Left lung (tissue), 10 donors: Measurements from ENCODE around the gene HERC2. TPM values are rescaled to one million over a fixed set of nuclear protein-coding genes. Genes with fewer than 3 reads are reported as not detected.
"Not testable (repeated sequence)": the region's sequence is repeated elsewhere in the genome, so short reads cannot be mapped to it uniquely, and the experiment has no call there.

ENCODE experiments used
- ATAC-seq: fragments of 200-7000 bp; cut with Tn5 transposase; one replicate; pipeline ENCODE4 v1.9.1; 2020; ENCODE audit warnings: moderate library complexity
- DNase-seq, 4 donors: peaks; one replicate each; pipeline ENCODE4 v3.0.0-alpha.2; 2013 to 2020
- H3K27ac ChIP-seq, 2 donors: fragments of 200-600 bp; sonication (generic) in 1 of 2; one replicate each; pipeline versions ENCODE4 v1.5.0 to v1.8.0; 2020 to 2021
- H3K27me3 ChIP-seq, 2 donors: fragments of 200-600 bp; sonication (generic) in 1 of 2; one replicate each; pipeline versions ENCODE4 v1.5.0 to v1.8.0; 2020 to 2021
- H3K36me3 ChIP-seq, 2 donors: fragments of 200-600 bp; sonication (generic) in 1 of 2; one replicate each; pipeline versions ENCODE4 v1.5.0 to v1.8.0; 2020 to 2021
- H3K4me1 ChIP-seq, 2 donors: fragments of 200-600 bp; one replicate each; pipeline ENCODE4 v1.8.0; 2021
- H3K4me3 ChIP-seq, 2 donors: fragments of 200-600 bp; sonication (generic) in 1 of 2; one replicate each; pipeline versions ENCODE4 v1.5.0 to v1.8.0; 2020 to 2021; ENCODE audit warnings: mild to moderate bottlenecking in 1 of 2
- H3K9me3 ChIP-seq, 2 donors: fragments of 200-600 bp; sonication (generic) in 1 of 2; one replicate each; pipeline versions ENCODE4 v1.5.0 to v1.8.0; 2020 to 2021
- CTCF ChIP-seq, 2 donors: fragments of 200-600 bp; sonication (generic) in 1 of 2; IDR thresholded peaks; one replicate each; pipeline versions ENCODE4 v1.5.0 to v1.8.0; 2021; ENCODE audit warnings: antibody characterized with exemption in 2 of 2
- intact Hi-C, 2 donors: fragments of 100-400 bp; cut with DNase I; formaldehyde crosslinking; loops; one replicate each; pipeline versions ENCODE4 v1.11.2 to v1.14.2; 2022
- polyA plus RNA-seq, 6 donors: library from polyadenylated mRNA; unstranded; fragments of 120-200 nt; gene quantifications; one replicate each; pipeline ENCODE4 v1.2.1, GENCODE V29; 2013; ENCODE audit not compliant: insufficient read length in 6 of 6
- total RNA-seq, 2 donors: library from RNA; stranded (reverse); fragmentation: NEBNext Ultra II Directional; extraction: Animal tissue kit (Norgen Biotek cat#: 25700); gene quantifications; one replicate each; pipeline ENCODE4 v1.2.1, GENCODE V29; 2021
- donor health status: DM: no; HTN: yes; CAD: no.
- donor health status: DM: no; HTN: no; CAD: no.

The HERC2 gene
- total and polyA plus RNA-seq, 8 donors = 52.7 to 68.6 (median 56.4) TPM

DNA sequence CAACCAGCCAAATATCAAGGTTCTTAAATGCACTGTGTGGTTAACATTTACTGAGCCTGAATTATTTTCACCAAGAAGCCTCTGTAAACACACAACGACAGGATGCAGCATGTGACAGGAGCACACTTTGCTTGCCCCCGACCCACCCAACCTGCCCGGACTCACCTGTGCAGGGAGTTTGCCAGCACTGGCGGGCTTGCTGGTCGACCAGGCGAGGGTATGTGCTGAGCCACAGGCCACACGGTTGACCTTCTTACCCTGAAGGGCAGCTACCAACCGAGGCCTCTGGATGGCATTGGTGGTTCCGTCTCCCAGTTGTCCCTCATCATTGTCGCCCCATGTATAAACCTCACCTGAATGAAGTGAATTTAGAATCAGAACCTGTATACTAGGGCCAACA, 197.1 kb downstream of the HERC2 start:
- no peak overlapping the region for H3K4me3 ChIP-seq
- H3K9me3 ChIP-seq = no peaks in the 10 kb centered on the region
- H3K4me1 ChIP-seq = no peaks in the 10 kb centered on the region
- ATAC-seq (no peak), DNase-seq (no peak)
- no peaks in the 10 kb centered on the region for H3K27me3 ChIP-seq
- H3K36me3 ChIP-seq = peaks cover 0 to 77% of the 10 kb centered on the region in 2 donors
- H3K27ac ChIP-seq = no peak overlapping the region
- TF ChIP-seq CTCF (IDR thresholded peaks at IDR 0.05) = no peak
- intact Hi-C loops = loop anchor here in 1 of 2 donors (10.0 kb wide), 1 partner anchor 1230 kb away; no protein-coding TSS in a partner anchor

GRCh38 chr15:28123408-28124023, 198.5 kb downstream of the HERC2 start:
- no peak overlapping the region for H3K27ac ChIP-seq
- H3K4me3 ChIP-seq = no peak overlapping the region
- DNase-seq (peak in 1 of 4 donors; percentile 77), ATAC-seq (peak; percentile 92)
- TF ChIP-seq CTCF (IDR thresholded peaks at IDR 0.05) = peak; percentile 63
- H3K27me3 ChIP-seq = no peaks in the 10 kb centered on the region
- peaks cover 0 to 74% of the 10 kb centered on the region in 2 donors for H3K36me3 ChIP-seq
- no peaks in the 10 kb centered on the region for H3K9me3 ChIP-seq
- intact Hi-C loops = loop anchor here in 1 of 2 donors (10.0 kb wide), 1 partner anchor 1229 kb away; no protein-coding TSS in a partner anchor
- H3K4me1 ChIP-seq = no peaks in the 10 kb centered on the region

- Histone ChIP-seq H3K9me3 (no peaks in the 10 kb centered on the region), H3K27me3 (no peaks in the 10 kb centered on the region), H3K4me1 (no peaks in the 10 kb centered on the region), H3K4me3 (no peak overlapping the region), H3K36me3 (peaks cover 0 to 79% of the 10 kb centered on the region in 2 donors), H3K27ac (no peak overlapping the region)
- intact Hi-C loops = loop anchor here in 1 of 2 donors (10.0 kb wide), 1 partner anchor 1227 kb away; no protein-coding TSS in a partner anchor
- no peak for ATAC-seq
- no peak for DNase-seq
- TF ChIP-seq CTCF (IDR thresholded peaks at IDR 0.05) = no peak
Measured at GRCh38 chr15:28122038-28122949, 199.7 kb downstream of the HERC2 start.

DNA sequence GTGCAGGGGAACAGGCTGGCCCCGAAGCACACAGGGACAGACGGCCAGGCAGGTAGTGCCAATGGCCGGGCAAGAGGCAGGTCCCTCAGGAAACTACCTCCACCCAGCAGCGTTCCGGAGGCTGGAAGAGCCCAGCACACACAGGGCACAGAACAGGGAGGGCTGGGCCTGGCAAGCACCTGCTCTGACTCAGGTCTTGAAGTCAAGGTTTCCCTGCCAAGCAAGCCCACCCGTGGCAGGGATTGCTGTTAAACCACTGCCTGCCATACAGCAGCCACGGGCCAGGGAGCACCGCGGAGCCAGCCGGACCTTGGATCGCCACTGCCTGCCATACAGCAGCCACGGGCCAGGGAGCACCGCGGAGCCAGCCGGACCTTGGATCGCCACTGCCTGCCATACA, 200.4 kb downstream of the HERC2 start:
- H3K27me3 ChIP-seq, H3K4me3 ChIP-seq, H3K9me3 ChIP-seq, H3K4me1 ChIP-seq, ATAC-seq, DNase-seq, H3K27ac ChIP-seq: not testable (repeated sequence)
- peaks cover 0 to 81% of the 10 kb centered on the region in 2 donors for H3K36me3 ChIP-seq
- intact Hi-C loops = loop anchor here in 1 of 2 donors (10.0 kb wide), 1 partner anchor 1227 kb away; no protein-coding TSS in a partner anchor

GRCh38 chr15:28120359-28120640, 201.7 kb downstream of the HERC2 start:
- ATAC-seq (no peak), DNase-seq (no peak)
- H3K4me3 ChIP-seq = no peak overlapping the region
- no peak for TF ChIP-seq CTCF (IDR thresholded peaks at IDR 0.05)
- H3K9me3 ChIP-seq = no peaks in the 10 kb centered on the region
- peaks cover 0 to 94% of the 10 kb centered on the region in 2 donors for H3K36me3 ChIP-seq
- no peaks in the 10 kb centered on the region for H3K4me1 ChIP-seq
- H3K27ac ChIP-seq = no peak overlapping the region
- intact Hi-C loops = loop anchor here in 1 of 2 donors (10.0 kb wide), 1 partner anchor 1225 kb away; no protein-coding TSS in a partner anchor
- H3K27me3 ChIP-seq = no peaks in the 10 kb centered on the region
